Stomach (tissue), 4 donors: ENCODE data around the gene DMXL1.

Experiments used
- POLR2A ChIP-seq, 4 donors: fragments of 450-650 bp; IDR thresholded peaks; one replicate each; pipeline ENCODE4 v1.6.1; 2016; ENCODE audit warnings: antibody characterized with exemption in 4 of 4, control low read depth in 2 of 4, mild to moderate bottlenecking in 1 of 4, moderate library complexity in 1 of 4
- POLR2AphosphoS5 ChIP-seq, 3 donors: sonication (generic); formaldehyde crosslinking; IDR thresholded peaks; one replicate each; pipeline ENCODE4 v1.6.1; 2016; ENCODE audit warnings: antibody characterized with exemption in 3 of 3
- TF ChIP-seq, protein P1 (sequence below), 7 experiments: fragments of 450-650 bp in 4 of 7; fragments of 200-600 bp in 3 of 7; sonication (generic) in 3 of 7; IDR thresholded peaks; one replicate each; pipeline ENCODE4 v1.5.1; 2016 to 2019; ENCODE audit warnings: antibody characterized with exemption in 7 of 7, control low read depth in 2 of 7, mild to moderate bottlenecking in 1 of 7

DNA sequence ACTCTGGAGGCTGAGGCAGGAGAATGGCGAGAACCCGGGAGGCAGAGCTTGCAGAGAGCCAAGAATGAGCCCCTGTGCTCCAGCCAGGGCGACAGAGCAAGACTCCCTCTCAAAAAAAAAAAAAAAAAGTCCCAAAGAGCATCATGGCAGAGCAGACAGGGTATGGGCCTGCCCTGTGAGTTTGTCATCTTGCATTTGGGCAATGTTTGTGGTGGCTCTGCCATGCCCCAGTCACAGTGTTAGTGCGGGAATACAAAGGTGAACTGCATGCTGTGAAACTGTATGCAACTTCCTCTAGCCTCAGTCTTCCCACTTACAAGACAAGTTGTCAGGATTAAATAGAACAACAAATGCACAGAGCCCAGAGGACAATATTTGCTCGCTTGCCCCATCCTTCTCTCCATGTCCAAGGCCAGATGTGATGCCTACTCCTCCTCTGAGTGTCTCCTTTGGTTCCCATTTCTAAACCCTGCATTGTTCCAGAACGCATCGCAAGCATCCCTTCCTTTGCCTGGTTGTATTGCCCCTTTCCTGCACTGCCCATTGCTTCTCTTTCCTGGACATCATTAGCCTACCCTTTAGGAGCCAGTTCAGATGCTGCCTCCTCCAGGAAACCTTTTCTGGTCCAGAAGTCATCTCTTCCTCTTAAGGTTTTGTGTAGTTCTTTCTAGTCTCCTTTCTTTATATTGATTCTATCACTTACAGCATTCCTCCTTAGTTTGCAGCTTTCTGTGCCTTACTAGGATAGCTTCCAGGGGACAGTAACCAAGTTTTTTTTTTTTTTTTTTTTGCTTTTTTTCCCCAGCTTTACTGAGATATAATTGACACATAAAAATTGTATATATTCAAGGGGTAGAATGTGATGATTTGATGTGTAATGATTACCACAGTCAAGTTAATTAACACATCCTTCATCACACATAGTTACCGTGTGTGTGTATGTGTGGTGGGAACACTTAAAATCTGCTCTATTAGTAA lies 215.9 kb downstream of the DMXL1 start:
- TF ChIP-seq, protein P1, sequence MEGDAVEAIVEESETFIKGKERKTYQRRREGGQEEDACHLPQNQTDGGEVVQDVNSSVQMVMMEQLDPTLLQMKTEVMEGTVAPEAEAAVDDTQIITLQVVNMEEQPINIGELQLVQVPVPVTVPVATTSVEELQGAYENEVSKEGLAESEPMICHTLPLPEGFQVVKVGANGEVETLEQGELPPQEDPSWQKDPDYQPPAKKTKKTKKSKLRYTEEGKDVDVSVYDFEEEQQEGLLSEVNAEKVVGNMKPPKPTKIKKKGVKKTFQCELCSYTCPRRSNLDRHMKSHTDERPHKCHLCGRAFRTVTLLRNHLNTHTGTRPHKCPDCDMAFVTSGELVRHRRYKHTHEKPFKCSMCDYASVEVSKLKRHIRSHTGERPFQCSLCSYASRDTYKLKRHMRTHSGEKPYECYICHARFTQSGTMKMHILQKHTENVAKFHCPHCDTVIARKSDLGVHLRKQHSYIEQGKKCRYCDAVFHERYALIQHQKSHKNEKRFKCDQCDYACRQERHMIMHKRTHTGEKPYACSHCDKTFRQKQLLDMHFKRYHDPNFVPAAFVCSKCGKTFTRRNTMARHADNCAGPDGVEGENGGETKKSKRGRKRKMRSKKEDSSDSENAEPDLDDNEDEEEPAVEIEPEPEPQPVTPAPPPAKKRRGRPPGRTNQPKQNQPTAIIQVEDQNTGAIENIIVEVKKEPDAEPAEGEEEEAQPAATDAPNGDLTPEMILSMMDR (IDR thresholded peaks at IDR 0.05), result no peak
- TF ChIP-seq POLR2A (IDR thresholded peaks at IDR 0.05), result no peak
- TF ChIP-seq POLR2AphosphoS5 (IDR thresholded peaks at IDR 0.05), result no peak
